Small intestine (tissue), 7 donors: Measurements from ENCODE around the gene NLRP13. TPM values are rescaled to one million over a fixed set of nuclear protein-coding genes. Genes with fewer than 3 reads are reported as not detected.
"Not testable (repeated sequence)": the region's sequence is repeated elsewhere in the genome, so short reads cannot be mapped to it uniquely, and the experiment has no call there.

Experiments used
- DNase-seq, 2 donors: peaks; one replicate each; pipeline versions ENCODE4 v3.0.0 to v3.0.0-alpha.2; 2013
- FAIRE-seq: peaks from 2 replicates; lab custom pipeline; 2012; peaks lifted over from hg19 to GRCh38; lab: Jason Lieb, UNC
- H3K27ac ChIP-seq, 3 donors: one replicate each; pipeline ENCODE4 v1.5.1; 2013; ENCODE audit warnings: low read length in 2 of 3, mild to moderate bottlenecking in 2 of 3, control low read depth in 1 of 3, inconsistent platforms in 1 of 3, low read depth in 1 of 3, moderate library complexity in 1 of 3
- H3K27me3 ChIP-seq, 3 donors: one replicate each; pipeline ENCODE4 v1.6.1; 2013; ENCODE audit warnings: low read length in 3 of 3, inconsistent platforms in 1 of 3; ENCODE audit not compliant: control insufficient read depth in 3 of 3, insufficient read depth in 3 of 3
- H3K36me3 ChIP-seq, 3 donors: one replicate each; pipeline ENCODE4 v1.6.1; 2013; ENCODE audit warnings: low read length in 3 of 3, inconsistent platforms in 1 of 3, low read depth in 1 of 3, mild to moderate bottlenecking in 1 of 3, moderate library complexity in 1 of 3; ENCODE audit not compliant: control insufficient read depth in 3 of 3, insufficient read depth in 2 of 3
- H3K4me1 ChIP-seq, 3 donors: one replicate each; pipeline ENCODE4 v1.6.1; 2013; ENCODE audit warnings: low read length in 2 of 3, inconsistent platforms in 1 of 3, low read depth in 1 of 3, mild to moderate bottlenecking in 1 of 3, moderate library complexity in 1 of 3; ENCODE audit not compliant: control insufficient read depth in 3 of 3, insufficient read depth in 2 of 3
- H3K4me3 ChIP-seq, 3 donors: one replicate each; pipeline ENCODE4 v1.5.1; 2013; ENCODE audit warnings: low read length in 3 of 3, control low read depth in 1 of 3, inconsistent platforms in 1 of 3, low read depth in 1 of 3, mild to moderate bottlenecking in 1 of 3, moderate library complexity in 1 of 3
- H3K9me3 ChIP-seq, 2 donors: one replicate each; pipeline ENCODE4 v1.6.1; 2013; ENCODE audit warnings: low read depth in 1 of 2, low read length in 1 of 2; ENCODE audit not compliant: control insufficient read depth in 2 of 2, insufficient read depth in 1 of 2
- whole genome bisulfite sequencing, 3 donors: extraction: QIAGEN DNeasy Blood & Tissue Kit; methylation state at CpG; one replicate each; pipeline ENCODE4 v1.1.7; 2013; 5-methylcytosine and 5-hydroxymethylcytosine counted together
- polyA plus RNA-seq, 4 donors: library from polyadenylated mRNA; stranded (reverse) in 3 of 4; unstranded in 1 of 4; fragments of 200-250 nt in 3 of 4; fragments of 120-200 nt in 1 of 4; gene quantifications; one replicate each; pipeline versions ENCODE4 v1.2.1 to v1.2.3, GENCODE V29; 2013
- donor health status: healthy with polysubstance abuse.
- donor health status: control.
- donor health status: control.
- donor health status: Bipolar disorder and iron deficiency.
- donor health status: healthy.

NLRP13 gene
- polyA plus RNA-seq, 4 donors, result not detected

GRCh38 chr19:55950566-55950965 is 18.4 kb upstream of the NLRP13 start:
- not testable (repeated sequence) for H3K36me3 ChIP-seq, H3K27ac ChIP-seq, H3K4me3 ChIP-seq, DNase-seq, FAIRE-seq, H3K4me1 ChIP-seq, H3K27me3 ChIP-seq
- 89 to 93% (median 91%) methylated on average over 19 of the region's 19 CpGs for WGBS, 3 donors
- H3K9me3 ChIP-seq, result peaks cover 0 to 25% of the 10 kb centered on the region in 2 donors

- Histone ChIP-seq H3K27me3 (no peaks in the 10 kb centered on the region), H3K27ac (no peak within 1 kb of the TSS), H3K4me3 (no peak within 1 kb of the TSS), H3K36me3 (no peaks in the 10 kb centered on the region), H3K9me3 (peaks cover 2 to 20% of the 10 kb centered on the region in 2 donors), H3K4me1 (no peaks in the 10 kb centered on the region)
- DNase-seq (no peak), FAIRE-seq (no peak)
- 80 to 85% (median 81%) methylated on average over 8 of the region's 8 CpGs for WGBS, 3 donors
These were observed 15.4 kb upstream of the NLRP13 start, which contains the start of gene NLRP8 for GRCh38 chr19:55947532-55947931. Gene NLRP8, plus strand, starts transcription at chr19:55947832.

DNA sequence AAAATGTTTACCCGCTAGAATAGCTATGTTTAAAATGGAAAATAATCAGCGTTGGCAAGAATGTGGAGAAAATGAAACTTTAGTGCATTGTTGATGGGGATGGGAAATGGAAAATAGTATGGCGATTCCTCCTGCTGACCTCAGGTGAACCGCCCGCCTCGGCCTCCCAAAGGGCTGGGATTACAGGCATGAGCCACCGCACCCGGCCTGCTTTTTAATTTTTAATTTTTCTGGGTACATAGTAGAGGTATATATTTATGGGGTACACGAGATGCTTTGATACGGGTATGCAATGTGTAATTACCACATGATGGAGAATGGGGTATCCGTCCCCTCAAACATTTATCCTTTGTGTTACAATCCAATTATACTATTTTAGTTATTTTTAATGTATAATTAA is 8.2 kb upstream of the NLRP13 start:
- DNase-seq, result no peak
- H3K27me3 ChIP-seq, result no peaks in the 10 kb centered on the region
- H3K27ac ChIP-seq, result no peak overlapping the region
- peaks cover 2 to 13% of the 10 kb centered on the region in 2 donors for H3K9me3 ChIP-seq
- FAIRE-seq, result no peak
- WGBS, 3 donors, result 89 to 92% (median 90%) methylated on average over 11 of the region's 11 CpGs
- H3K36me3 ChIP-seq, result no peaks in the 10 kb centered on the region
- H3K4me3 ChIP-seq, result no peak overlapping the region
- H3K4me1 ChIP-seq, result no peaks in the 10 kb centered on the region

- no peak for FAIRE-seq
These were observed 7.1 kb upstream of the NLRP13 start for GRCh38 chr19:55939206-55939605.

DNA sequence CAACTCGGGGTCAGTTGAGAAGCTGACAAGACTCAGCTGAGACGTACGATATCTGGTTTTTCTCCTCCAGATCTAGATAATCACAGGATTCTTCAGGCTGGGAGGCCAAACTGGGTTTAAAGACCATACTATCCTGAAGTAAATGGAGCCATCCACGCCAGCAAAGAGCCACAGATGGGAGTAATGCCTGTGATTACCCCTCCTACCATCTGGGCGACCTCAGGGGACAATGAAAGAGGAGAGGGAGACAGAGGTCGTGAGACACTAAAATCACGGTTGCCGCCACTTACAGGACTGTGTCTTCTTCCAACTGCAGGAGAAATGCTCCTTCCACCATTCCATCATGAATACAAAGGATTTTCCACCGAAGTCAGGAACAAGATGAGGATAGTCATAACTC is 3.1 kb upstream of the NLRP13 start:
- WGBS, 3 donors, result 78 to 79% (median 79%) methylated on average over 9 of the region's 9 CpGs
- no peak for DNase-seq
- no peak for FAIRE-seq
- Histone ChIP-seq H3K27me3 (no peaks in the 10 kb centered on the region), H3K4me1 (no peaks in the 10 kb centered on the region), H3K36me3 (no peaks in the 10 kb centered on the region), H3K9me3 (peaks cover 0 to 13% of the 10 kb centered on the region in 2 donors), H3K27ac (no peak overlapping the region), H3K4me3 (no peak overlapping the region)

More at GRCh38 chr19:55939206-55939605, 7.1 kb upstream of the NLRP13 start:
- no peak for DNase-seq
- WGBS, 3 donors, result 65 to 72% (median 70%) methylated on average over 7 of the region's 7 CpGs
- no peaks in the 10 kb centered on the region for H3K4me1 ChIP-seq
- peaks cover 2 to 15% of the 10 kb centered on the region in 2 donors for H3K9me3 ChIP-seq
- no peaks in the 10 kb centered on the region for H3K36me3 ChIP-seq
- no peaks in the 10 kb centered on the region for H3K27me3 ChIP-seq
- no peak overlapping the region for H3K4me3 ChIP-seq
- H3K27ac ChIP-seq, result no peak overlapping the region

DNA sequence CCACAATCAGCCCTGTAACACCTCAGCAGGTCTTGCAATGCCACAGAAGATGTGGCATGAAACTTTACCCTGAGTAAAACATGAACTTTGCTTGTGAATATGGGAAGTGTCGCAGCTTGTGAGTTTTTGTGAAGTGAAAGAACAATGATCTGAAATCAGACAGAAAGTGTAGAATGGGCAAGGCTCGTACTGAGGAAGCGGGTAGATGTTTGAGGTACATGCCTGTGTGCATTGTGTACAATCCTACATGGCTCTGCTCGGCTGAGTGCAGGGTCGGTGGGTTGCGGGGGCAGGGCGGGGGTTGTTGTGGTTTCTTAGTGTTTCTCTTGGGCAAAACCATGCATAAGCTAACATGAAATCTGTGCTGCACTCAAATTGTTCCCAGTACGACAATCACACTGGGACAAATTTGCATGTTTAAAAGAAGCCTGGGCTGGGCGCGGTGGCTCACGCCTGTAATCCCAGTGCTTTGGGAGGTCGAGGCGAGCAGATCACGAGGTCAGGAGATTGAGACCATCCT is 1.1 kb downstream of the NLRP13 start:
- no peaks in the 10 kb centered on the region for H3K27me3 ChIP-seq
- no peaks in the 10 kb centered on the region for H3K36me3 ChIP-seq
- 69 to 85% (median 71%) methylated on average over 14 of the region's 14 CpGs for WGBS, 3 donors
- peaks cover 0 to 17% of the 10 kb centered on the region in 2 donors for H3K9me3 ChIP-seq
- H3K4me1 ChIP-seq, result no peaks in the 10 kb centered on the region
- H3K4me3 ChIP-seq, result no peak overlapping the region
- no peak for FAIRE-seq
- no peak for DNase-seq
- no peak overlapping the region for H3K27ac ChIP-seq

DNA sequence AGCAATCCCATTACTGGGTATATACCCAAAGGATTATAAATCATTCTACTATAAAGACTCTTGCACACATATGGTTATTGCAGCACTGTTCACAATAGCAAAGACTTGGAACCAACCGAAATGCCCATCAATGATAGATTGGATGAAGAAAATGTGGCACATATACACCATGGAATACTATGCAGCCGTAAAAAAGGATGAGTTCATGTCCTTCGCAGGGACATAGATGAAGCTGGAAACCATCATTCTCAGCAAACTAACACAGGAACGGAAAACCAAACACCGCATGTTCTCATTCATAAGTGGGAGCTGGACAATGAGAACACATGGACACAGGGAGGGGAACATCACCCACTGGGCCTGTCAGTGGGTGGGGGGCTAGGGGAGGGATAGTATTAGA is 2.9 kb downstream of the NLRP13 start:
- H3K4me3 ChIP-seq, H3K4me1 ChIP-seq, DNase-seq, H3K27ac ChIP-seq, H3K36me3 ChIP-seq, FAIRE-seq, H3K27me3 ChIP-seq: not testable (repeated sequence)
- WGBS, 3 donors, result 89 to 95% (median 91%) methylated on average over 5 of the region's 5 CpGs
- peaks cover 0 to 24% of the 10 kb centered on the region in 2 donors for H3K9me3 ChIP-seq

GRCh38 chr19:55927991-55928390 is 4.1 kb downstream of the NLRP13 start:
- WGBS, 3 donors, result 68 to 76% (median 74%) methylated on average over 8 of the region's 8 CpGs
- Histone ChIP-seq H3K4me3 (no peak overlapping the region), H3K36me3 (no peaks in the 10 kb centered on the region), H3K27me3 (no peaks in the 10 kb centered on the region), H3K9me3 (peaks cover 0 to 29% of the 10 kb centered on the region in 2 donors), H3K27ac (no peak overlapping the region), H3K4me1 (no peaks in the 10 kb centered on the region)
- FAIRE-seq (no peak), DNase-seq (no peak)

- no peaks in the 10 kb centered on the region for H3K36me3 ChIP-seq
- H3K4me3 ChIP-seq, result no peak overlapping the region
- no peak overlapping the region for H3K27ac ChIP-seq
- H3K9me3 ChIP-seq, result peaks cover 0 to 26% of the 10 kb centered on the region in 2 donors
- DNase-seq (no peak), FAIRE-seq (no peak)
- no peaks in the 10 kb centered on the region for H3K4me1 ChIP-seq
- 67 to 77% (median 77%) methylated on average over 5 of the region's 5 CpGs for WGBS, 3 donors
- no peaks in the 10 kb centered on the region for H3K27me3 ChIP-seq
These were observed 8.6 kb downstream of the NLRP13 start for GRCh38 chr19:55923556-55923955.
